Measurements from ENCODE around the gene SCFD1.

Gene SCFD1

DNA sequence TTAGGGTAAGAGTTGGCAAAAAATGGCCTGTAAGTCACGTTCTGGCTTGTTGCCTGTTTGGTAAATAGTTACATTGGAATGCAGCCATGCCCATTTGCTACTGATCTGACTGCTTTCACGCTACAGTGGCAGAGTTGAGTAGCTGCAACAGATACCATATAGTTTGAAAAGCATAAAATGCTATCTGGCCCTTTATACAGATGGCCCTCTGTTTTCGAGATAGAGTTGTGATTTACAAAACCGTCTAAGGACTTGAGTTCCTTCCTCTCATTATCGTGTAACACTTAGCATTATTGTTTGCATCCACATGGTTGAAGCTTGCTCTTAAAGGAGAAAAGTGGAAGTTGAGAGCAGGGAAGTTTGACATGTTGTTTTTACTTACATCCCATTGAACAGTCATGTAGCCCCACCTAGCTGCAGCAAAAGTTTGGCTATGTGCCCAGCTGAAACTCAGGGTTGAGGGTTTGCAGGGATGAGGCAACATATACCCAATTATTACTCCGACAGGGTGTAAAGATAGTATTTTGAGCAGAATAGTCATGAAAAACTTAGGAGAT, 11.3 kb upstream of the SCFD1 start:
- TF ChIP-seq, protein P1, sequence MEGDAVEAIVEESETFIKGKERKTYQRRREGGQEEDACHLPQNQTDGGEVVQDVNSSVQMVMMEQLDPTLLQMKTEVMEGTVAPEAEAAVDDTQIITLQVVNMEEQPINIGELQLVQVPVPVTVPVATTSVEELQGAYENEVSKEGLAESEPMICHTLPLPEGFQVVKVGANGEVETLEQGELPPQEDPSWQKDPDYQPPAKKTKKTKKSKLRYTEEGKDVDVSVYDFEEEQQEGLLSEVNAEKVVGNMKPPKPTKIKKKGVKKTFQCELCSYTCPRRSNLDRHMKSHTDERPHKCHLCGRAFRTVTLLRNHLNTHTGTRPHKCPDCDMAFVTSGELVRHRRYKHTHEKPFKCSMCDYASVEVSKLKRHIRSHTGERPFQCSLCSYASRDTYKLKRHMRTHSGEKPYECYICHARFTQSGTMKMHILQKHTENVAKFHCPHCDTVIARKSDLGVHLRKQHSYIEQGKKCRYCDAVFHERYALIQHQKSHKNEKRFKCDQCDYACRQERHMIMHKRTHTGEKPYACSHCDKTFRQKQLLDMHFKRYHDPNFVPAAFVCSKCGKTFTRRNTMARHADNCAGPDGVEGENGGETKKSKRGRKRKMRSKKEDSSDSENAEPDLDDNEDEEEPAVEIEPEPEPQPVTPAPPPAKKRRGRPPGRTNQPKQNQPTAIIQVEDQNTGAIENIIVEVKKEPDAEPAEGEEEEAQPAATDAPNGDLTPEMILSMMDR (IDR thresholded peaks at IDR 0.05) = peak; percentile 10
- no peak overlapping the region for H3K27ac ChIP-seq
- H3K4me3 ChIP-seq (ENCODE audit: low read depth, low read length) = no peak overlapping the region

DNA sequence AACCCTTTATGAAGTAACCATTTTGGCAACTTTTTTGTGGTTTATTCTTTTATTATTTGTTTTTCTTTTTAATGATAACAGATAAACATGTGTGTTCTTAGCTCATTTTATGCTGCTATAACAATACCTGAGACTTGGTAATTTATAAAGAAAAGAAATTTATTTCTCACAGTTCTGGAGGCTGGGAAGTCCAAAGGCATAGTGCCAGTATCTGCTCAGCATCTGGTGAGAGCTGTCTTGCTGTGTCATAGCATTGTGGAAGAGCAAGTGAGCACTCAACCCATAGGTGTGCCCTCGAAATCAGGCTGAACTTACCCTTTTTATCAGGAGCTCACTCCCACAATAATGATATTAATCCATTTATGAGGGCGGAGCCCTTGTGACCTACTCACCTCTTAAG, 8.0 kb upstream of the SCFD1 start:
- TF ChIP-seq, protein P1 (IDR thresholded peaks at IDR 0.05) = no peak
- no peak overlapping the region for H3K4me2 ChIP-seq (ENCODE audit: low read length)
- no peak overlapping the region for H2AFZ ChIP-seq
- H3K4me3 ChIP-seq (ENCODE audit: low read depth, low read length) = no peak overlapping the region
- H3K4me1 ChIP-seq = peaks cover 4% of the 10 kb centered on the region
- H3K27ac ChIP-seq = no peak overlapping the region
- H3K9ac ChIP-seq = no peak overlapping the region
- H3K9me3 ChIP-seq (ENCODE audit: control insufficient read depth, low read length) = no peaks in the 10 kb centered on the region
- H3K27me3 ChIP-seq (ENCODE audit: control insufficient read depth, insufficient read depth, low read length) = no peaks in the 10 kb centered on the region
- H3K36me3 ChIP-seq (ENCODE audit: control insufficient read depth, insufficient read depth, low read length) = no peaks in the 10 kb centered on the region
- H3K79me2 ChIP-seq = no peaks in the 10 kb centered on the region

More for the DNA sequence above, 11.3 kb upstream of the SCFD1 start:
- Histone ChIP-seq H2AFZ (no peak overlapping the region), H3K9ac (no peak overlapping the region), H3K4me1 (peaks cover 4% of the 10 kb centered on the region), H3K36me3 (ENCODE audit: control insufficient read depth, insufficient read depth, low read length) (no peaks in the 10 kb centered on the region), H3K4me2 (ENCODE audit: low read length) (no peak overlapping the region), H3K79me2 (no peaks in the 10 kb centered on the region), H3K9me3 (ENCODE audit: control insufficient read depth, low read length) (no peaks in the 10 kb centered on the region), H3K27me3 (ENCODE audit: control insufficient read depth, insufficient read depth, low read length) (no peaks in the 10 kb centered on the region)

DNA sequence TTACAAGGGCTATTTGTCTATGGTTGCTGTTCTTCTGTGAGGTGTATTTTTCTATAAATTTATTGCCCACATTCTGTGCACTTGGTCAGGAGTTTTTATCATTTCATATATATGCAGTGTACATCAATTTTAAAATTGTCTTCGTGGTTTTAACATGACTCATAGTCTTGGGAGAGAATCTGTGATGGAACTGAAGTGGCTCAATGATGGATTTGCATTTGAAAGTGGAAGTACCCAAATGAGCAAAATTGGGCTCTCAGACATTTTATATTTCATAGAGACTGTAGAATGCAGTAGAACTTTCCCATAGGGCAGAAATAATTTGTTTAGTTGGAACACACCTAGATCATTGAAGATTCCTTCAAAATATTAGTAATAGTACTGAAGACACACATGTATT, 1.9 kb upstream of the SCFD1 start:
- Histone ChIP-seq H3K9me3 (ENCODE audit: control insufficient read depth, low read length) (no peaks in the 10 kb centered on the region), H3K27me3 (ENCODE audit: control insufficient read depth, insufficient read depth, low read length) (no peaks in the 10 kb centered on the region), H3K27ac (no peak overlapping the region), H3K4me3 (ENCODE audit: low read depth, low read length) (no peak overlapping the region), H3K4me2 (ENCODE audit: low read length) (no peak overlapping the region), H3K36me3 (ENCODE audit: control insufficient read depth, insufficient read depth, low read length) (no peaks in the 10 kb centered on the region), H3K79me2 (peaks cover 24% of the 10 kb centered on the region), H3K4me1 (peaks cover 3% of the 10 kb centered on the region), H3K9ac (no peak overlapping the region), H2AFZ (no peak overlapping the region)
- TF ChIP-seq, protein P1 (IDR thresholded peaks at IDR 0.05) = no peak

DNA sequence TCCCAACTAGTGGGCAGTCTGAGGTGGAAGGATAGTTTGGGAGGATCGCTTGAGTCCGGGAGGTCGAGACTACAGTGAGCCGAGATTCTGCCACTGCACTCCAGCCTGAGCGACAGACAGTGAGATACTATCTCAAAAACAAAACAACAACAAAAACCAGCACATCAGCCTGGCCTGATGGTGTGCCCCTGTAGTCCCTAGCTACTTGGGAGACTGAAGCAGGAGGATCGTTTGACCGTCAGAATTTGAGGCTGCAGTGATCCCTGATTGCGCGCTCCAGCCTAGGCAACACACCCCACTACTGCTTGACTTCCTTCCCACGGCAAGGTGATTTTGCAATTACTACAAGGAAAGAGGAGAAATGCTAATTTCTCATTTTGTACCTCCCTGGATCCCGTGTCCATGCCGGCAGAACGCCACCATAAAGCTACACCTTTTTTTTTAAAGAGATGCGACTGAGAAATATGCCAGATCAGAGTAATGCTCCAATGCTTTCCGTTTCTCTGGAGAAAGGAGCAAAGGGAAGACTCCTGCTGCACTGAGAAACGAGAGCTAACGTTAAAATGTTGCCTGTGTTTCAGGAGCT, 672 bp upstream of the SCFD1 start:
- Histone ChIP-seq H3K27ac (peak overlapping the region; percentile 86), H3K4me2 (ENCODE audit: low read length) (peak overlapping the region; percentile 70), H3K27me3 (ENCODE audit: control insufficient read depth, insufficient read depth, low read length) (no peaks in the 10 kb centered on the region), H3K9me3 (ENCODE audit: control insufficient read depth, low read length) (no peaks in the 10 kb centered on the region), H2AFZ (peak overlapping the region; percentile 95), H3K36me3 (ENCODE audit: control insufficient read depth, insufficient read depth, low read length) (no peaks in the 10 kb centered on the region), H3K9ac (peak overlapping the region; percentile 11), H3K79me2 (peaks cover 30% of the 10 kb centered on the region), H3K4me1 (peaks cover 3% of the 10 kb centered on the region), H3K4me3 (ENCODE audit: low read depth, low read length) (peak overlapping the region; percentile 85)
- TF ChIP-seq, protein P1 (IDR thresholded peaks at IDR 0.05) = no peak

Measured in parathyroid adenoma (tissue), 2 donors.